Mesodermal cell (in vitro differentiated cells): Measurements from ENCODE around the gene CUZD1.
A peak's percentile ranks its signal among the peaks of the same experiment; 100 is the strongest.

ENCODE experiments used
- H3K27ac ChIP-seq: 2 replicates; pipeline ENCODE4 v1.7.0; 2013; ENCODE audit warnings: mild to moderate bottlenecking, low read depth, low read length, moderate library complexity; ENCODE audit not compliant: severe bottlenecking
- H3K36me3 ChIP-seq: 2 replicates; pipeline ENCODE4 v1.7.1; 2013; ENCODE audit warnings: mild to moderate bottlenecking, low read length, moderate library complexity; ENCODE audit not compliant: control insufficient read depth, insufficient read depth
- H3K4me1 ChIP-seq: one replicate; pipeline ENCODE4 v1.7.1; 2013; ENCODE audit warnings: mild to moderate bottlenecking, low read length; ENCODE audit not compliant: insufficient read depth, control insufficient read depth, poor library complexity, severe bottlenecking
- H3K4me3 ChIP-seq: 2 replicates; pipeline ENCODE4 v1.7.0; 2013; ENCODE audit warnings: low read length, control low read depth, mild to moderate bottlenecking; ENCODE audit not compliant: insufficient read depth, poor library complexity, severe bottlenecking; ENCODE audit errors: extremely low read depth
- H3K9me3 ChIP-seq: 2 replicates; pipeline ENCODE4 v1.7.1; 2013; ENCODE audit warnings: mild to moderate bottlenecking, low read length, moderate library complexity; ENCODE audit not compliant: control insufficient read depth
- WGBS, 2 experiments: methylation state at CpG; one replicate each; pipeline ENCODE4 v1.1.5; 2013; ENCODE audit warnings: missing lambda C conversion rate in 2 of 2; ENCODE audit not compliant: insufficient coverage in 2 of 2; 5-methylcytosine and 5-hydroxymethylcytosine counted together

CUZD1 gene

GRCh38 chr10:122854648-122855047, 9.0 kb upstream of the CUZD1 start:
- Histone ChIP-seq H3K4me1 (peaks cover 36% of the 10 kb centered on the region), H3K27ac (peak overlapping the region; percentile 42), H3K9me3 (no peaks in the 10 kb centered on the region), H3K36me3 (no peaks in the 10 kb centered on the region), H3K4me3 (no peak overlapping the region)
- WGBS, 2 experiments, result 76 to 91% methylated on average over 3 to 4 of the region's 5 CpGs

- Histone ChIP-seq H3K4me3 (no peak overlapping the region), H3K9me3 (no peaks in the 10 kb centered on the region), H3K4me1 (peaks cover 36% of the 10 kb centered on the region), H3K36me3 (no peaks in the 10 kb centered on the region), H3K27ac (no peak overlapping the region)
- no CpG with 5 or more reads among the region's 1 CpG for WGBS, 2 experiments
These were observed 8.1 kb upstream of the CUZD1 start for GRCh38 chr10:122853665-122854313.

- no peak overlapping the region for H3K4me3 ChIP-seq
- H3K4me1 ChIP-seq, result peaks cover 36% of the 10 kb centered on the region
- WGBS, 2 experiments, result 83 to 95% methylated on average over 2 of the region's 2 CpGs
- H3K9me3 ChIP-seq, result no peaks in the 10 kb centered on the region
- H3K36me3 ChIP-seq, result no peaks in the 10 kb centered on the region
- peak overlapping the region; percentile 62 for H3K27ac ChIP-seq
These were observed 6.6 kb upstream of the CUZD1 start for GRCh38 chr10:122852261-122852660.

- no peak overlapping the region for H3K4me3 ChIP-seq
- H3K27ac ChIP-seq, result no peak overlapping the region
- no peaks in the 10 kb centered on the region for H3K9me3 ChIP-seq
- WGBS, 2 experiments, result 82 to 86% methylated on average over 3 to 4 of the region's 5 CpGs
- peaks cover 36% of the 10 kb centered on the region for H3K4me1 ChIP-seq
- peaks cover 1% of the 10 kb centered on the region for H3K36me3 ChIP-seq
These were observed 5.3 kb upstream of the CUZD1 start for GRCh38 chr10:122850705-122851640.

- 88 to 98% methylated on average over 8 of the region's 12 CpGs for WGBS, 2 experiments
- peaks cover 31% of the 10 kb centered on the region for H3K4me1 ChIP-seq
- no peak overlapping the region for H3K4me3 ChIP-seq
- H3K9me3 ChIP-seq, result no peaks in the 10 kb centered on the region
- peaks cover 6% of the 10 kb centered on the region for H3K36me3 ChIP-seq
- no peak overlapping the region for H3K27ac ChIP-seq
These were observed 4.4 kb upstream of the CUZD1 start for GRCh38 chr10:122849900-122850605.

- H3K4me1 ChIP-seq, result peaks cover 22% of the 10 kb centered on the region
- H3K9me3 ChIP-seq, result no peaks in the 10 kb centered on the region
- peaks cover 6% of the 10 kb centered on the region for H3K36me3 ChIP-seq
- H3K27ac ChIP-seq, result no peak overlapping the region
- 95 to 96% methylated on average over 2 of the region's 2 CpGs for WGBS, 2 experiments
- H3K4me3 ChIP-seq, result no peak overlapping the region
These were observed 3.4 kb upstream of the CUZD1 start for GRCh38 chr10:122849090-122849489.

- Histone ChIP-seq H3K9me3 (peaks cover 5% of the 10 kb centered on the region), H3K4me3 (no peak overlapping the region), H3K4me1 (peaks cover 20% of the 10 kb centered on the region), H3K27ac (no peak overlapping the region), H3K36me3 (peaks cover 6% of the 10 kb centered on the region)
- 94 to 98% methylated on average over 9 to 10 of the region's 12 CpGs for WGBS, 2 experiments
These were observed 2.3 kb upstream of the CUZD1 start for GRCh38 chr10:122847782-122848604.

GRCh38 chr10:122844146-122844545, 1.5 kb downstream of the CUZD1 start:
- H3K9me3 ChIP-seq, result peaks cover 10% of the 10 kb centered on the region
- H3K4me1 ChIP-seq, result no peaks in the 10 kb centered on the region
- no peak overlapping the region for H3K4me3 ChIP-seq
- H3K36me3 ChIP-seq, result peaks cover 6% of the 10 kb centered on the region
- no peak overlapping the region for H3K27ac ChIP-seq
- 95 to 100% methylated on average over 1 to 4 of the region's 4 CpGs for WGBS, 2 experiments

- no peak overlapping the region for H3K27ac ChIP-seq
- no peak overlapping the region for H3K4me3 ChIP-seq
These were observed 4.1 kb downstream of the CUZD1 start for GRCh38 chr10:122841569-122841968.

GRCh38 chr10:122839505-122839904, 6.2 kb downstream of the CUZD1 start:
- H3K4me3 ChIP-seq, result no peak overlapping the region
- H3K27ac ChIP-seq, result no peak overlapping the region
- peaks cover 3% of the 10 kb centered on the region for H3K36me3 ChIP-seq
- no peaks in the 10 kb centered on the region for H3K4me1 ChIP-seq
- peaks cover 10% of the 10 kb centered on the region for H3K9me3 ChIP-seq

More at GRCh38 chr10:122841569-122841968, 4.1 kb downstream of the CUZD1 start:
- Histone ChIP-seq H3K4me1 (no peaks in the 10 kb centered on the region), H3K9me3 (peaks cover 10% of the 10 kb centered on the region), H3K36me3 (peaks cover 9% of the 10 kb centered on the region)
